GM19324 (cell line): Measurements from ENCODE around the gene CCDC83.
"Not testable (repeated sequence)": the region's sequence is repeated elsewhere in the genome, so short reads cannot be mapped to it uniquely, and the experiment has no call there.

Source experiments
- ATAC-seq: cut with Tn5 transposase; IDR thresholded peaks from one replicate; pipeline ENCODE4 v1.9.1; 2021; ENCODE audit warnings: mild to moderate bottlenecking, moderate library complexity; ENCODE audit not compliant: unreplicated experiment, low FRiP score

Gene CCDC83

DNA sequence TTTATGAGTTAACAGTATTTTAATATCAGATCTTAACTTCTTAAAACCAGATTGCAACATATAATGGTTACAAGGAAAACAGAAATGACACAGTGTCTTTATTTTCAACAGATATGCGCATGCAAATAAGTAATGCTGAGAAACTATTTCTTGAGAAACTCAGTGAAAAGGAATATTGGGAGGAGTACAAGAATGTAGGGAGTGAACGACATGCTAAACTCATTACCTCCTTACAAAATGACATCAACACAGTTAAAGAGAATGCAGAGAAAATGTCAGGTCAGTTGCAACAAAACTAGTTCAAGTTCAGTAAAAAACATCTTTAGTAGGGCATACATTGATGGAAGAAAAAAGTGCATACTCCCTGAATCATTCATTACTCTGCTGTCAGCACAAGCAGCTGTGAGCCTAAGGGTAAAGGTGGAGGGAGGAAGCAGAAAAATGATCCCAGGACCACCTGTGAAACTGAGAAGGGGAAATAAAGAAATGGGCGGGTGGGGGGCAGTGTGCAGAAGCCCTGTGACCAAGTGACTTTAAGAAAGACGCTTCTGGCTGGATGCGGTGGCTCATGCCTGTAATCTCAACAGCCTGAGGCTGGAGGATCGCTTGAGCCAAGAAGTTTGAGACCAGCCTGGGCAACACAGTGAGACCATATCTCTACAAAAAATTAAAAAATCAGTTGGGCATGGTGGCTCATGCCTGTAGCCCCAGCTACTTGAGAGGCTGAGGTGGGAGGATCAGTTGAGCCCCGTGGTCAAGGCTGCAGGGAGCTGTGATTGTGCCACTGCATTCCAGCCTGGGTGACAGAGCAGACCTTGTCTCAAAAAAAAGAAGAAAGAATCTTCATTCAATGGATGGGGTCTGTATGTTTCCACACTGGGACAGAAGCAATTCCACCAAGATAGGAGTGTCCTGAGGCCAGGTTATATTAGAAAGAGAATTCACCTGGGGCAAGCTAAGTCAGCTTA is 31.2 kb downstream of the CCDC83 start:
- no peak for ATAC-seq

- no peak for ATAC-seq
Measured at GRCh38 chr11:85889108-85889507, 33.9 kb downstream of the CCDC83 start.

DNA sequence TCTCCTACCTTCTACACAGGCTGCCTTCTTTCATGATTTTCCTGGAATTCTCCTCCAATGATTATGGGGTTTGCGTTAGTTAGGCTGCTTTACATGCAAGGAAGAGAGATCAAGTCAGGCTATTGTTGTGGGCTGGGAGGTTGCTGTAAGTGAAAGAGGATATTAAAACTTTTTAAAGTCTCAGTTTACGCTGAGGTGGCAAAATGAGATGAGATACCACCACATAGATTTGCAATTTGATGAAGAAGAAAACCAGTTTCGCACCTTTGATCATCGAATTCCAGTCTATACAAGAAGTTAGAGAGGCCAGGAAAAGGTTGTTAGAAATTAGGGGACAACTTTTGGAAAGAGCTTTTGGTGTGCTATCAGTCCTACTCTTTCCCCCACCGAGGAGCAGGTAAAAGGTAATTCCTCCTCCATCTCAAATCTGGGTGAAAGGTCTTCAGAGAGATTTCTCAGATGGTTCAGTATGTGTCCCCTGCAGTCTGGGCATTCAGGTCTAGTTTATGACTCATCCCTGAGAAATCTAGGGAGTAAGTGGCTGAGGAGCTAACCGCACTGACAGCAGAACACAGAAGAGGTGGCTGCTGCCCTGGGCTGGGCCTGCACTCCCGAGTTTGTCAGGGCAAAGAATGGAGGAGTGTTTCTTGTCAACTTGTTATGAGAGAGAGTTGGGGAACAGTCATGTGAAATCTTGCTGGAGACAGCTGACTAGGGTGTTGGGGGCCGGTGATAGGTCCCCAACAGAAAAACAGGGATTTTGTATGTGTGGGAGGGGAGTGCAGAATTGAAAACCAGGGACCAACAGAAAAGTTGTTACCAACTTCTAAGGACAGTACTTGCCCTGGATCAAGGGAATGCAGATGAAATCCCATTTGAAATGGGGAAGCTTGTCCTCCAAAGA is 34.7 kb downstream of the CCDC83 start:
- ATAC-seq: no peak

DNA sequence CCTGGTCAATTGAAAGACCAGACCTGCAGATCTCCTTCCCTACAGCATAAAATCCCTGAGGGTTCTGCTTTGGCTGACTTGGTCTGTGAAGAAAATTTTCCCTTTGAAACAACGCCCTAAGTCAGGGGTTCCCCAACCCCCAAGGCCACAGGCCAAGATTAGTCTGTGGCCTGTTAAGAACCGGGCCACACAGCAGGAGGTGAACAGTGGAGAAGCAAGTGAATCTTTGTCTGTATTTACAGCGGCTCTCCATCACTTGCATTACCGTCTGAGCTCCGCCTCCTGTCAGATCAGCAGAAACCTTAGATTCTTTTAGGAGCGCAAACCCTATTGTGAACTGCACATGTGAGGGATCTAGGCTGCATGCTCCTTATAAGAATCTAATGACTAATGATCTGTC is 38.2 kb downstream of the CCDC83 start:
- ATAC-seq: no peak

- ATAC-seq: no peak
Measured at GRCh38 chr11:85896876-85897275, 41.7 kb downstream of the CCDC83 start.

- no peak for ATAC-seq
Measured at GRCh38 chr11:85898456-85898855, 43.3 kb downstream of the CCDC83 start.

GRCh38 chr11:85902353-85902752 is 47.2 kb downstream of the CCDC83 start:
- no peak for ATAC-seq

DNA sequence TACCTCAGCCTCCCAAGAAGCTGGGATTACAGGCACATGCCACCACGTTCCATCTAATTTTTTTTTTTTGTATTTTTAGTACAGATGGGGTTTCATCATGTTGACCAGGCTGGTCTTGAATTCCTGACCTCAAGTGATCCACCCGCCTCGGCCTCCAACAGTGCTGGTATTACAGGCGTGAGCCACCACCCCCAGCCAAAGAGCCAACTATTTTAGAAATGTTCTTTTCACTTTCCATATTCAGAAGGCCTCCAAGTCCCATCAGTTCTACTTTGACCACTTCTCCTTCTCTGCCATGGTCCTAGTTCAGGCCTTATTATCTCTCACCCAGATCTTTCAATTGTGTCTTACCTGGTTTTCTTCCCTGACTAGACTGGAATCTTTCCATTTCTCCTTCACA is 48.2 kb downstream of the CCDC83 start:
- ATAC-seq: no peak

DNA sequence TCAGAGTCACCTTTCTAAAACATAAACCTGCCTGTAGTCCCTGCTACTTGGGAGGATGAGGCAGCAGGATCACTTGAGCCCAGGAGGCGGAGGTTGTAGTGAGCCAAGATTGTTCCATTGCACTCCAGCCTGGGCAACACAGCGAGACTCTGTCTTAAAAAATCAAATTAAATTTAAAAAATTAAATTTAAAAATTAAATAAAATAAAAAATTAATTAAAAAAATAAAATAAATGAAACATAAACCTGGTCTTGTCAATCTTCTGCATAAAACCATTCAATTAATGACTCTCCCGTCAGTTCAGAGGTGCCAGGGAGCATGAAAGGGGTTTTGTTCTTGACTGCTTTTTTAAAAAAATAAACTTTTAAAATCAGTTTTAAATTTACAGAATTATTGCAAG is 48.6 kb downstream of the CCDC83 start:
- no peak for ATAC-seq

- no peak for ATAC-seq
Measured at GRCh38 chr11:85912414-85912813, 57.2 kb downstream of the CCDC83 start.

GRCh38 chr11:85913513-85913912 is 58.3 kb downstream of the CCDC83 start:
- no peak for ATAC-seq

GRCh38 chr11:85914425-85914824 is 59.2 kb downstream of the CCDC83 start:
- ATAC-seq: no peak

GRCh38 chr11:85918910-85919794 is 64.0 kb downstream of the CCDC83 start:
- ATAC-seq: no peak

DNA sequence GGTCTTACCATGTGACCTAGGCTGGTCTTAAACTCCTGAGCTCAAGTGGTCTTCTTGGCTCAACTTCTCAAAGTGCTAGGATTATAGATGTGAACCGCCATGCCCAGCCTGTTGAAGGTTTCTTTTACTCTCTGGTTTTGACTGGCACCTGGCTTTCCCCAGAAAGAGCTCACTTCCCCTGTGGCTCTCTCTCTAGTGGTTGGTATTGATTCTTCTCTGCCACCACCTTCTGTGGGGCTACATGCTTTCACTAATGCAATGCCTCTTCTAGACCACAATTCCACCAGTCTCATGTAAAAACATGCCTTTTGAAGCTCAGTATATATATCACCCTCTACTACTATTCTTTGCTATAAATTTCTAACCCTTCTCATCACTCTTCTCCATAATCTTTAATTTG is 67.2 kb downstream of the CCDC83 start:
- ATAC-seq: peak; percentile 44

- no peak for ATAC-seq
Measured at GRCh38 chr11:85923455-85923854, 68.3 kb downstream of the CCDC83 start.

GRCh38 chr11:85926653-85927214 is 71.6 kb downstream of the CCDC83 start:
- not testable (repeated sequence) for ATAC-seq

DNA sequence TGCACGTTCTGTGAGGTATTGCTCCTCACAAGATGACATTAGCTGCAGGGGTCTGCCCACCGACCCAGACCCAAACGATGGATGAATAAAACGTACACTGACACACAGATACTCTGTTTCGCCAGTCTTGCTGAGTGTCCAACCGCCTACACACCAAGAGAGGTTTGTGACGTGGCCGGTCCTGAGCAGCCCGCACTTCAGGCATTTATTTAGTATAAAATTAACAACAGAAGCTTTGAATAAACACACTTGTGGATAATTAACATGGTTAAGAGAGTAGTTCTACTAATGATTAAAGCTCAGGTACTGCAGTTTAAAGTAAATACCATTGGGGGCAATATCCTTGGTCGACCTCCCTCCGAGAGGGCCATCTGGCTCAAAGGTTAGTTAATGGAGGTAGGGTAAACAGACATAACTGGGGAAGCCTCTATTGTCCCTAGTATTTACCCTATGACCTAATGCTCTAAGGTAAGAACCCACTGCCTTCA is 75.7 kb downstream of the CCDC83 start:
- no peak for ATAC-seq

DNA sequence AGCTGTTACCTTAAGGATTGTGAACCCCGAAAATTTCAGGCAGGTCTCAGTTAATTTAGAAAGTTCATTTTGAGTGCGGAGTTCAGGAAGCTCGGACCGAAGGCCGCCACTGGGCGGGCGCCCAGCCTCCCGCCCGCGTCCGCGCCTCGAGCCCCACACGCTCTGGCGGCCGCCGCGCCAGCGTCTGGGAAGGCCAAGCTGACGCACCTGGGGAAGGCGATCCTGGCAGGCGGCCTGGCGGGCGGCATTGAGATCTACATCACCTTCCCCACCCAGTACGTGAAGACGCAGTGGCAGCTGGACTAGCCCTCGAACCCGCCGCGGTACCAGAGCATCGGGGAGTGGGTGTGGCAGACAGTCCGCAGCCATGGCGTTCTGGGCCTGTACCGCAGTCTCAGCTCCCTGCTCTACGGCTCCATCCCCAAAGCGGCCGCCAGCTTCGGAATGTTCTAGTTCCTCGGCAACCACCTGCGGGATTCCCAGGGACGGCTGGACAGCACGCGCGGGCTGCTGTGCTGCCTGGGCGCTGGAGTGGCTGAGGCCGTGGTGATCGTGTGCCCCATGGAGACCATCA is 79.5 kb downstream of the CCDC83 start:
- ATAC-seq: no peak

GRCh38 chr11:85935751-85936150 is 80.6 kb downstream of the CCDC83 start:
- no peak for ATAC-seq
